Calu3 (cell line): ENCODE data around the gene MELTF. TPM values are rescaled to one million over a fixed set of nuclear protein-coding genes. Genes with fewer than 3 reads are reported as not detected.

ENCODE experiments used
- BruUV-seq: library from RNA; stranded (reverse); fragments of 400-500 nt; replicated peaks from 2 replicates; lab custom pipeline; 2021; lab: Mats Ljungman, UMichigan
- CTCF ChIA-PET: fragments of 300-600 bp; sonication (Branson Sonifier 250); formaldehyde crosslinking; loops from one replicate; lab custom pipeline; 2022; ENCODE audit warnings: antibody characterized with exemption; lab: Charles Lee
- DNase-seq: peaks from one replicate; pipeline ENCODE4 v3.0.0; 2022
- H3K27ac Mint-ChIP-seq: one replicate; pipeline ENCODE4 v1.8.0; 2022; ENCODE audit warnings: mixed read lengths; ENCODE audit not compliant: unreplicated experiment
- H3K27me3 Mint-ChIP-seq: one replicate; pipeline ENCODE4 v1.8.0; 2022; ENCODE audit warnings: mixed read lengths; ENCODE audit not compliant: unreplicated experiment
- H3K36me3 Mint-ChIP-seq: one replicate; pipeline ENCODE4 v1.8.0; 2022; ENCODE audit warnings: mild to moderate bottlenecking, moderate library complexity, mixed read lengths; ENCODE audit not compliant: insufficient read depth, unreplicated experiment
- H3K4me1 Mint-ChIP-seq: one replicate; pipeline ENCODE4 v1.8.0; 2022; ENCODE audit warnings: mild to moderate bottlenecking, low read depth, mixed read lengths; ENCODE audit not compliant: unreplicated experiment
- H3K4me3 Mint-ChIP-seq: one replicate; pipeline ENCODE4 v1.8.0; 2022; ENCODE audit warnings: mild to moderate bottlenecking, low read depth, moderate library complexity, mixed read lengths; ENCODE audit not compliant: unreplicated experiment
- H3K9me3 Mint-ChIP-seq: one replicate; pipeline ENCODE4 v1.8.0; 2022; ENCODE audit warnings: low read depth, mixed read lengths; ENCODE audit not compliant: unreplicated experiment
- CTCF ChIP-seq: fragments of 200-600 bp; IDR thresholded peaks from one replicate; pipeline ENCODE4 v1.8.0; 2022; ENCODE audit warnings: antibody characterized with exemption; ENCODE audit not compliant: unreplicated experiment
- intact Hi-C: fragments of 100-400 bp; cut with micrococcal nuclease; formaldehyde crosslinking; loops from one replicate; pipeline ENCODE4 v1.10.0; 2022; ENCODE audit not compliant: unreplicated experiment
- total RNA-seq: library from RNA; stranded (reverse); gene quantifications from 2 replicates; pipeline ENCODE4 v1.2.3, GENCODE V29; 2022

The MELTF gene
- total RNA-seq, 1 experiment from 2014 or later = 39.0 TPM

DNA sequence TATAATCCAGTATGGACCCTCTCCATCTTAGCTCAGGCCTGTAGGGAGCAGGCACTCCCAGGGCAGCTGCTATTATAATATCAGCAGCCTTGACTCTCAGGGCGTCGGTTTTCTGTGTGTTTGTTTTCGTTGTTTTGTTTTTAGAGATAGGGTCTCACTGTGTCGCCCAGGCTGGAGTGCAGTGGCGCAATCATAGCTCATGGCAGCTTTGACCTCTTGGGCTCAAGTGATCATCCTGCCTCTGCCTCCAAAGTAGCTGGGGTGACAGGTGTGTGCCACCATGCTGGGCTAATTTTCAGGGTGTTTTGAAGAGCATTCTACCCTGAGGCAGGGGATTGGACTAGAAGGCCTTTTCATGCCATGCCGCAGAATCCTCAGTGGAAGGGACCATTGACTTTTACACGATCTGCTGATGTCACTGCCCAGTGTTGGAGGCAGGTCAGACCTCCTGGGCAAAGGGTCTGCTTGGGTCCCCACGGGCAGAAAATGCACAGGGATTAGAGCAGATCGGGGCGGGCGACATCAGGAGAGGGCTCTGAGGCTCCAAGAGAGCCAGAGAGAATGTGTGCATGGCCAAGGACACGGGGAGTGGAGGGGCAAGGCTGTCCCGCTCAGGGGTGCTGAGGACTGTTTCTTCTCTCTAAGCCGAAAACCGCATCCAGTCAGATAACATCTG, 7.8 kb downstream of the MELTF start:
- no peak for TF ChIP-seq CTCF
- H3K4me1 Mint-ChIP-seq = peaks cover 21% of the 10 kb centered on the region
- no peak overlapping the region for H3K27ac Mint-ChIP-seq
- no peak for DNase-seq
- peaks cover 7% of the 10 kb centered on the region for H3K36me3 Mint-ChIP-seq
- H3K9me3 Mint-ChIP-seq = no peaks in the 10 kb centered on the region
- BruUV-seq = no TSS peak
- H3K4me3 Mint-ChIP-seq = no peak overlapping the region
- intact Hi-C loops = no loop called here
- H3K27me3 Mint-ChIP-seq = no peaks in the 10 kb centered on the region
- CTCF ChIA-PET = no interaction called here

DNA sequence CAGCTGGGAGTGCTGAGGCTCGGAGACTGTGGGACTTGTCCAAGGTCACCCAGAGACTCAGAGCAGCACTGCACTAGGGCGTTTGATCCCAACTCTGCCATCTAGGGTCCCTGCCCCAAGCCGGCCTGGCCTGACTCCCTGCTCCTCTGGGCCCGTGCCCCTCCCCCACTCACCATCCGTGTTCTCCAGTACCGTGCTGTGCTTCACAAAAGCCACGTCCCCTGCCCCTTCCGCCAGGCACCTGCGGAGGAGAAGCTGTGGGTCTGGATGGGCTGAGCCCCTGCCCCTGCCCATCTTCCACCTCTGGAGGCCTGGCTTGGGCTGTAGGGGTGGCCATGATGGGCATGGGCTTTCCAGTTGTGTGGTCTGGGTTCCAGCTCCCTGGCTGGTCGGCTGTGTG, 8.4 kb downstream of the MELTF start:
- BruUV-seq = no TSS peak

GRCh38 chr3:197019535-197019934, 10.1 kb downstream of the MELTF start:
- no TSS peak for BruUV-seq
- CTCF ChIA-PET = interaction anchor here (1.4 kb wide), 1 partner anchor 10 kb away, joined by 7 read pairs; the partner anchor contains the start of gene MELTF
- Mint-ChIP-seq H3K27ac (no peak overlapping the region), H3K4me3 (no peak overlapping the region), H3K27me3 (no peaks in the 10 kb centered on the region), H3K9me3 (no peaks in the 10 kb centered on the region), H3K4me1 (peaks cover 21% of the 10 kb centered on the region), H3K36me3 (peaks cover 10% of the 10 kb centered on the region)
- no peak for DNase-seq
- no peak for TF ChIP-seq CTCF
- intact Hi-C loops = no loop called here

More for the DNA sequence above, 8.4 kb downstream of the MELTF start:
- DNase-seq = no peak
- intact Hi-C loops = no loop called here
- H3K27ac Mint-ChIP-seq = no peak overlapping the region
- H3K36me3 Mint-ChIP-seq = peaks cover 13% of the 10 kb centered on the region
- no peak overlapping the region for H3K4me3 Mint-ChIP-seq
- peaks cover 21% of the 10 kb centered on the region for H3K4me1 Mint-ChIP-seq
- no peaks in the 10 kb centered on the region for H3K9me3 Mint-ChIP-seq
- TF ChIP-seq CTCF = no peak
- CTCF ChIA-PET = no interaction called here
- no peaks in the 10 kb centered on the region for H3K27me3 Mint-ChIP-seq

DNA sequence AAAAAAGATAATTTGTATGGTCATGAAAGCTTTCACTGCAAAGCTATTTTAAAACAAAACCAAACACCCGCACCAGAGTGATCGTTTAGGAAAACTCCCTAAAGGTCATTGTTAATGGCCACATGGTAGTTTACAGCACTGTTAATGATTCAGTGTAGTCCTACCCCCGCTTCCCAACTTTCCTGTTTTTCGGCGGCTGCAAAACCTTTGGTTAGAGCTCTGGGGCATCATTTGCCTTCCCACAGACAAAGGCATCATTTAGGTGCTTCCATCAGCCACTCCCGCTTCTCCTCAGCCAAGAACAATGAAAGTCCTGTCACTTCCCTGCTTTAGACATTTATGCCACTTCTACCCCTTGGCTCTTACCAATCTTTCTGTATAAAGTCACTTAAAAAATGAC, 10.6 kb downstream of the MELTF start:
- Mint-ChIP-seq H3K9me3 (no peaks in the 10 kb centered on the region), H3K36me3 (peaks cover 9% of the 10 kb centered on the region), H3K27me3 (no peaks in the 10 kb centered on the region), H3K4me1 (peaks cover 21% of the 10 kb centered on the region), H3K4me3 (no peak overlapping the region), H3K27ac (no peak overlapping the region)
- intact Hi-C loops = no loop called here
- BruUV-seq = no TSS peak
- peak; percentile 38 for DNase-seq
- no peak for TF ChIP-seq CTCF
- CTCF ChIA-PET = interaction anchor here (1.4 kb wide), 1 partner anchor 10 kb away, joined by 7 read pairs; the partner anchor contains the start of gene MELTF
